ENCODE measurements around the gene NRXN3. TPM values are rescaled to one million over a fixed set of nuclear protein-coding genes. Genes with fewer than 3 reads are reported as not detected.

Gene NRXN3
- total and polyA plus RNA-seq, 7 donors: 0.06 to 0.74 (median 0.15) TPM

DNA sequence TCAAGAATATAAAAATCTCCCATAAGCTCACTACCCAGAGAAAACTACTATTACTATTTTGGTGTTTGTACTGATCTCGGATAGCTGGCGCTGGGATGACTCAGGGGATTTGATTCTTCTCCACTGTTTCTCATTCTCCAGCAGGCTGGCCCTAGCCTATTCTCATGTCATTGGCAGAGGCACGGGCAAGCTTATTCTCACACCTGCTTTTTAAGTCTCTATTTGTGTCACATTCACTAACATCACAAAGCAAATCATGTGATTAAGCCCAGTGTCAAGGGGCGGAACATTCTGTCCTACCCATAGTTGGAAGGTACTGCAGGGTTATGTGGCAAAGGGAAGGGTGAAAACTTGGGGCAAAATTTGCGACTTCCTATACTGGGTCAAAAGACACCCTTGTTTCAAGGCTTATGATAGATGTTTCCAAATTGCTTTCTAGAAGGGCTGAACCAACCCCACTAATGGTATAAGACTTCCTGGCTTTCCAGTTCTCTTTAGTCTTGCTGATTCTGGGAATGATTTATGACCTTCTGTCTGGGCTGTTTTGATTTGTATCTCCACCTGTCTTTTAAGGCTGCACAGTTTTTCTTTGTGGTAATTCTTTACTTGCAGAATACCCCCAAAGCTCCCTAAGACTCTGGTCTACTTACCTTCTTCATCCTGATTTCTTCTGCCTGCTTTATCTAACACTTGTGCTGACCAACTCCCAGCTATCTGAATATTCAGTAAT is 406.4 kb downstream of the NRXN3 start:
- TF ChIP-seq CTCF (IDR thresholded peaks at IDR 0.05): no peak
- Histone ChIP-seq H3K4me1 (peaks cover 5% of the 10 kb centered on the region), H3K9me3 (no peaks in the 10 kb centered on the region), H3K27me3 (ENCODE audit: insufficient read depth in 3 of 3, low read length in 2 of 3) (no peaks in the 10 kb centered on the region), H3K27ac (peak overlapping the region; percentile 56), H3K4me3 (no peak overlapping the region), H3K36me3 (ENCODE audit: insufficient read depth in 1 of 2, low read depth in 1 of 2) (no peaks in the 10 kb centered on the region)
- peak; percentile 89 to 98 (median 94) for ATAC-seq
- DNase-seq: peak in 1 of 2 donors; percentile 53
- WGBS, 3 donors: 23 to 31% (median 29%) methylated on average over 5 of the region's 5 CpGs
- intact Hi-C loops (cut with DNase I): no loop called here

DNA sequence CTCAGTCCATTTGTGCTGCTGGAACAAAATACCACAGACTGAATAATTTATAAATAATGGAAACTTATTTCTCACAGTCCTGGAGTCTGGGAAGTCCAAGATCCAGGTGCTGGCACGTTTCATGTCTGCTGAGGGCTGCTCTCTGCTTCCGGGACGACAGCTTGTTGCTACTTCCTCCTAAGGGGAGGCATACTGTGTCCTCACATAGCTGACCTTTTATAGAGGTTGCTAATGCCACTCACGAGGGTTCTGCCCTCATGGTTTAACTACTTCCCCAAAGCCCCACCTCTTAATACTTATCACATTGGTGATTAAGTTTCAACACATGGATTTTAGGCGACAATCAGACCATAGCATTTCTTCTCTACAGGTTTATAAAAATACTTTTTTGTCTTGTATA is 411.1 kb downstream of the NRXN3 start:
- no peaks in the 10 kb centered on the region for H3K36me3 ChIP-seq (ENCODE audit: insufficient read depth in 1 of 2, low read depth in 1 of 2)
- no peak for TF ChIP-seq CTCF (IDR thresholded peaks at IDR 0.05)
- 33 to 48% (median 40%) methylated on average over 5 of the region's 5 CpGs for WGBS, 3 donors
- H3K9me3 ChIP-seq: no peaks in the 10 kb centered on the region
- no peak overlapping the region for H3K27ac ChIP-seq
- intact Hi-C loops (cut with DNase I): no loop called here
- ATAC-seq: no peak
- DNase-seq: no peak
- peaks cover 1% of the 10 kb centered on the region for H3K4me1 ChIP-seq
- H3K27me3 ChIP-seq (ENCODE audit: insufficient read depth in 3 of 3, low read length in 2 of 3): no peaks in the 10 kb centered on the region
- H3K4me3 ChIP-seq: no peak overlapping the region

DNA sequence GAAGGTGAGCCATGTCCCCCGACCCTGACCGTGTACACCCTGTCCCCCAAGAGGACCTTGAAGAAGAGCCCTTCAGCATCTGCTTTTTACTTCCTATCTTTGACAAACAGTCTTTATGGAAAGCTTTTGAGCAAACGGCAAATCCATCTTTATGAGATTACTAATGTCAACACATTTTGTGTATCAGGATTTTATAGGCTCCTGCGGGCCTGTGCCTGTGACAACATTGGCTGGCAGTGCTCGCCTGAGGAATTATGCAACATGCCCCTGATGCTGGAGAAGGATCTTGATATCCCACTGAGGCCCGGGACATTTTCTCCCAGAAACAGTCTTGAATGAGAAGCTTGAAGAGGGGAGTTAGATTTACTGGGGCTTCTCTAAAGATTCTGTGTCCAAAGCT is 416.5 kb downstream of the NRXN3 start:
- Histone ChIP-seq H3K27ac (no peak overlapping the region), H3K36me3 (ENCODE audit: insufficient read depth in 1 of 2, low read depth in 1 of 2) (no peaks in the 10 kb centered on the region), H3K9me3 (no peaks in the 10 kb centered on the region), H3K27me3 (ENCODE audit: insufficient read depth in 3 of 3, low read length in 2 of 3) (no peaks in the 10 kb centered on the region), H3K4me3 (no peak overlapping the region), H3K4me1 (no peaks in the 10 kb centered on the region)
- intact Hi-C loops (cut with DNase I): no loop called here
- no peak for TF ChIP-seq CTCF (IDR thresholded peaks at IDR 0.05)
- ATAC-seq (no peak), DNase-seq (no peak)
- 83 to 90% (median 86%) methylated on average over 6 of the region's 6 CpGs for WGBS, 3 donors

DNA sequence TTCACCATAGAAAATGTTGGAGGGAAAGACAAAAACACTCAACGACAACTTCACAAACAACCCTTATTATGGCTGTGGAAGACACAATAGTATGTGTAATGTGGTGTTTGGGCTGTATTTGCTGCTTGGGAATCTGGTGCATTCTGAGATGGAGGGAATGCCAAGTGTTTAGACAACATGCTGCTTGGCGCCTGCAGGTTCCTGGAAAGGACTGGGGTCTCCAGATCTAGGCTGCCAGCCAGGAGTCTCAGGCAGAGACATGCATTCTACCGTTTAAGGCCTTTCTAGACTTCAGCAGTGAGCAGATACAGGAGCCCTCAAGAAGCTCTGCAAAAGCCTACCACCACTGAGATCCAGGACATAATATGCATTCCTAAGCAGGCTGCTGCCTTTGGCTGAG is 418.7 kb downstream of the NRXN3 start:
- no peak for ATAC-seq
- WGBS, 3 donors: 67 to 74% (median 68%) methylated on average over 3 of the region's 3 CpGs
- intact Hi-C loops (cut with DNase I): no loop called here
- no peaks in the 10 kb centered on the region for H3K4me1 ChIP-seq
- TF ChIP-seq CTCF (IDR thresholded peaks at IDR 0.05): no peak
- no peak overlapping the region for H3K27ac ChIP-seq
- no peak for DNase-seq
- no peak overlapping the region for H3K4me3 ChIP-seq
- H3K9me3 ChIP-seq: no peaks in the 10 kb centered on the region
- no peaks in the 10 kb centered on the region for H3K36me3 ChIP-seq (ENCODE audit: insufficient read depth in 1 of 2, low read depth in 1 of 2)
- H3K27me3 ChIP-seq (ENCODE audit: insufficient read depth in 3 of 3, low read length in 2 of 3): no peaks in the 10 kb centered on the region

All from psoas muscle (tissue), 8 donors.